HCT116 (cell line): ENCODE data around the gene PHOSPHO2. TPM values are rescaled to one million over a fixed set of nuclear protein-coding genes. Genes with fewer than 3 reads are reported as not detected.

Source experiments
- ATAC-seq: fragments of 200-7000 bp; cut with Tn5 transposase; 2 replicates; pipeline ENCODE4 v1.9.1; 2020; ENCODE audit warnings: mild to moderate bottlenecking, moderate library complexity
- BruUV-seq: library from RNA; stranded (reverse); fragments of 400-500 nt; replicated peaks from 2 replicates; lab custom pipeline; 2021; lab: Mats Ljungman, UMichigan
- CTCF ChIA-PET: fragments of 300-600 bp; sonication (Branson Sonifier 250); formaldehyde crosslinking; loops from one replicate; lab custom pipeline; 2021; ENCODE audit warnings: antibody characterized with exemption; lab: Charles Lee
- POLR2A ChIA-PET: fragments of 300-600, 350-600 bp; sonication (Branson Sonifier 250); formaldehyde crosslinking; loops from one replicate; lab custom pipeline; 2021; ENCODE audit warnings: antibody characterized with exemption; lab: Charles Lee
- RAD21 ChIA-PET, 2 experiments: fragments of 300-600 bp; sonication (Branson Sonifier 250); formaldehyde crosslinking; loops; one replicate each; lab custom pipeline; 2023; ENCODE audit warnings: low total read pairs in 2 of 2; ENCODE audit not compliant: uncharacterized antibody in 2 of 2, unreplicated experiment in 2 of 2, low non-redundant PET in 1 of 2; lab: Charles Lee
- DNase-seq: peaks from one replicate; pipeline ENCODE4 v3.0.0-alpha.2; 2010; ENCODE audit warnings: low read depth, low spot score
- H2AFZ ChIP-seq: fragments of 200-600 bp; shearing (Covaris generic), sonication (generic); 2 replicates; pipeline ENCODE4 v1.6.1; 2017; ENCODE audit warnings: low read depth, mixed run types, mixed read lengths, antibody characterized with exemption, low read length; ENCODE audit not compliant: poor library complexity, severe bottlenecking
- H3K27ac ChIP-seq: 2 replicates; pipeline ENCODE4 v1.5.1; 2012; ENCODE audit warnings: low read depth, low read length
- H3K27me3 ChIP-seq: fragments of 200-600 bp; sonication (generic); 2 replicates; pipeline ENCODE4 v1.6.1; 2016; ENCODE audit warnings: mixed run types, low read length, mixed read lengths; ENCODE audit not compliant: insufficient read depth
- H3K36me3 ChIP-seq, 2 experiments: fragments of 200-500 bp in 1 of 2; fragments of 200-600 bp in 1 of 2; sonication (Bioruptor generic) in 1 of 2; sonication (generic) in 1 of 2; 2 replicates each; pipeline versions ENCODE4 v1.5.1 to v1.6.1; 2014 to 2016; ENCODE audit warnings: low read length in 2 of 2, inconsistent platforms in 1 of 2, mixed read lengths in 1 of 2, mixed run types in 1 of 2; ENCODE audit not compliant: insufficient read depth in 2 of 2, control insufficient read depth in 1 of 2
- H3K4me1 ChIP-seq, 2 experiments: fragments of 200-600 bp in 1 of 2; sonication (generic) in 1 of 2; 2 replicates each; pipeline versions ENCODE4 v1.5.1 to v1.6.1; 2012 to 2017; ENCODE audit warnings: low read length in 2 of 2, inconsistent platforms in 1 of 2, mild to moderate bottlenecking in 1 of 2, mixed read lengths in 1 of 2, mixed run types in 1 of 2, moderate library complexity in 1 of 2; ENCODE audit not compliant: insufficient read depth in 2 of 2, control insufficient read depth in 1 of 2
- H3K4me2 ChIP-seq: fragments of 200-600 bp; sonication (generic); 2 replicates; pipeline ENCODE4 v1.6.1; 2017; ENCODE audit warnings: mixed run types, low read length, mixed read lengths
- H3K4me3 ChIP-seq, 2 experiments: fragments of 200-600 bp in 1 of 2; sonication (generic) in 1 of 2; replicated peaks in 1 of 2; 2 replicates each; pipeline ENCODE4 v1.5.1; 2011 to 2016; ENCODE audit warnings: low read length in 2 of 2, control low read depth in 1 of 2, low read depth in 1 of 2, mild to moderate bottlenecking in 1 of 2, mixed read lengths in 1 of 2, mixed run types in 1 of 2
- H3K79me2 ChIP-seq: fragments of 200-600 bp; sonication (generic); 2 replicates; pipeline ENCODE4 v1.6.1; 2017; ENCODE audit warnings: mild to moderate bottlenecking, mixed run types, low read length, moderate library complexity, mixed read lengths; ENCODE audit not compliant: insufficient read depth
- H3K9ac ChIP-seq: fragments of 200-600 bp; sonication (generic); 2 replicates; pipeline ENCODE4 v1.6.1; 2016; ENCODE audit warnings: low read length, mixed read lengths
- H3K9me2 ChIP-seq: fragments of 200-600 bp; sonication (generic), shearing (Covaris generic); 2 replicates; pipeline ENCODE4 v1.6.1; 2017; ENCODE audit warnings: mixed run types, mild to moderate bottlenecking, moderate library complexity; ENCODE audit not compliant: insufficient read depth
- H3K9me3 ChIP-seq, 2 experiments: fragments of 200-500 bp in 1 of 2; fragments of 200-600 bp in 1 of 2; sonication (Bioruptor generic) in 1 of 2; sonication (generic) in 1 of 2; 2 replicates each; pipeline ENCODE4 v1.6.1; 2014 to 2017; ENCODE audit warnings: low read length in 2 of 2, mixed read lengths in 2 of 2, inconsistent platforms in 1 of 2, low read depth in 1 of 2, mild to moderate bottlenecking in 1 of 2, mixed run types in 1 of 2, moderate library complexity in 1 of 2; ENCODE audit not compliant: control insufficient read depth in 1 of 2, insufficient read depth in 1 of 2
- H4K20me1 ChIP-seq: fragments of 200-600 bp; sonication (generic), shearing (Covaris generic); 2 replicates; pipeline ENCODE4 v1.6.1; 2017; ENCODE audit warnings: mixed run types, mild to moderate bottlenecking, moderate library complexity; ENCODE audit not compliant: insufficient read depth
- CBX3 ChIP-seq: IDR thresholded peaks from 2 replicates; pipeline ENCODE4 v1.6.1; 2012; ENCODE audit warnings: low read depth
- CEBPB ChIP-seq: IDR thresholded peaks from 2 replicates; pipeline ENCODE4 v1.6.1; 2012; ENCODE audit warnings: low read depth
- ELF1 ChIP-seq: IDR thresholded peaks from 2 replicates; pipeline ENCODE4 v1.6.1; 2012; ENCODE audit warnings: low read depth, borderline replicate concordance
- EZH2phosphoT487 ChIP-seq: fragments of 200-600 bp; IDR thresholded peaks from 2 replicates; pipeline ENCODE4 v1.6.1; 2018; ENCODE audit warnings: antibody characterized with exemption, borderline replicate concordance
- FOSL1 ChIP-seq: IDR thresholded peaks from 2 replicates; pipeline ENCODE4 v1.6.1; 2012; ENCODE audit warnings: low read depth
- JUND ChIP-seq: IDR thresholded peaks from 2 replicates; pipeline ENCODE4 v1.6.1; 2012
- POLR2A ChIP-seq: IDR thresholded peaks from 2 replicates; pipeline ENCODE4 v1.7.0; 2011; ENCODE audit warnings: borderline replicate concordance; ENCODE audit not compliant: insufficient read depth, insufficient read length; ENCODE audit errors: extremely low read depth
- POLR2AphosphoS5 ChIP-seq: IDR thresholded peaks from 2 replicates; pipeline ENCODE4 v1.6.1; 2011; ENCODE audit warnings: mild to moderate bottlenecking, low read depth, low read length, moderate library complexity
- RAD21 ChIP-seq: IDR thresholded peaks from 2 replicates; pipeline ENCODE4 v1.6.1; 2012; ENCODE audit warnings: low read depth, mild to moderate bottlenecking
- SIN3A ChIP-seq: IDR thresholded peaks from 2 replicates; pipeline ENCODE4 v1.6.1; 2012; ENCODE audit warnings: low read depth
- SP1 ChIP-seq: IDR thresholded peaks from 2 replicates; pipeline ENCODE4 v1.6.1; 2012; ENCODE audit warnings: low read depth
- SRF ChIP-seq: IDR thresholded peaks from 2 replicates; pipeline ENCODE4 v1.6.1; 2012; ENCODE audit warnings: low read depth
- YY1 ChIP-seq: IDR thresholded peaks from 2 replicates; pipeline ENCODE4 v1.6.1; 2011; ENCODE audit warnings: low read length, low read depth, moderate library complexity, mild to moderate bottlenecking; ENCODE audit not compliant: insufficient replicate concordance; ENCODE audit errors: extremely low read depth
- ZFX ChIP-seq: fragments of 450-650 bp; IDR thresholded peaks from 2 replicates; pipeline ENCODE4 v1.6.1; 2017
- ZNF274 ChIP-seq: fragments of 200-500 bp; sonication (Bioruptor generic); IDR thresholded peaks from 2 replicates; pipeline ENCODE4 v1.6.1; 2014; ENCODE audit warnings: mild to moderate bottlenecking, low read depth, low read length, inconsistent platforms
- intact Hi-C: fragments of 100-400 bp; cut with micrococcal nuclease; formaldehyde crosslinking; loops from 2 replicates; pipeline ENCODE4 v1.10.0; 2022
- total RNA-seq: library from RNA; stranded (reverse); gene quantifications from one replicate; pipeline ENCODE4 v1.2.1, GENCODE V29; 2021; ENCODE audit not compliant: unreplicated experiment
- TF ChIP-seq, protein P1 (sequence below): IDR thresholded peaks from 2 replicates; pipeline ENCODE4 v1.6.1; 2011; ENCODE audit warnings: mild to moderate bottlenecking, low read length, moderate library complexity; ENCODE audit not compliant: insufficient replicate concordance; ENCODE audit errors: extremely low read depth
- TF ChIP-seq, protein P2 (sequence below): IDR thresholded peaks from 2 replicates; pipeline ENCODE4 v1.6.1; 2012
- TF ChIP-seq, protein P3 (sequence below): IDR thresholded peaks from 2 replicates; pipeline ENCODE4 v1.6.1; 2012
- TF ChIP-seq, protein P4 (sequence below): IDR thresholded peaks from 2 replicates; pipeline ENCODE4 v1.6.1; 2012; ENCODE audit warnings: low read depth

Gene PHOSPHO2
- total RNA-seq, 1 experiment from 2014 or later = 2.8 TPM

- no peak for TF ChIP-seq EZH2phosphoT487
These were observed 21.3 kb downstream of the PHOSPHO2 start (continued) for GRCh38 chr2:169715379-169716237.

GRCh38 chr2:169716238-169716886 is 22.1 kb downstream of the PHOSPHO2 start:
- RAD21 ChIA-PET = no interaction called here
- Histone ChIP-seq H4K20me1 (no peaks in the 10 kb centered on the region), H3K4me1 (no peaks in the 10 kb centered on the region), H3K9me2 (no peaks in the 10 kb centered on the region), H3K9me3 (no peaks in the 10 kb centered on the region), H3K36me3 (no peaks in the 10 kb centered on the region), H3K27ac (no peak overlapping the region), H3K4me3 (no peak overlapping the region), H2AFZ (no peak overlapping the region), H3K4me2 (no peak overlapping the region), H3K9ac (no peak overlapping the region), H3K27me3 (no peaks in the 10 kb centered on the region), H3K79me2 (no peaks in the 10 kb centered on the region)
- intact Hi-C loops = no loop called here
- CTCF ChIA-PET = no interaction called here
- TF ChIP-seq SP1 = no peak
- TF ChIP-seq, protein P1, sequence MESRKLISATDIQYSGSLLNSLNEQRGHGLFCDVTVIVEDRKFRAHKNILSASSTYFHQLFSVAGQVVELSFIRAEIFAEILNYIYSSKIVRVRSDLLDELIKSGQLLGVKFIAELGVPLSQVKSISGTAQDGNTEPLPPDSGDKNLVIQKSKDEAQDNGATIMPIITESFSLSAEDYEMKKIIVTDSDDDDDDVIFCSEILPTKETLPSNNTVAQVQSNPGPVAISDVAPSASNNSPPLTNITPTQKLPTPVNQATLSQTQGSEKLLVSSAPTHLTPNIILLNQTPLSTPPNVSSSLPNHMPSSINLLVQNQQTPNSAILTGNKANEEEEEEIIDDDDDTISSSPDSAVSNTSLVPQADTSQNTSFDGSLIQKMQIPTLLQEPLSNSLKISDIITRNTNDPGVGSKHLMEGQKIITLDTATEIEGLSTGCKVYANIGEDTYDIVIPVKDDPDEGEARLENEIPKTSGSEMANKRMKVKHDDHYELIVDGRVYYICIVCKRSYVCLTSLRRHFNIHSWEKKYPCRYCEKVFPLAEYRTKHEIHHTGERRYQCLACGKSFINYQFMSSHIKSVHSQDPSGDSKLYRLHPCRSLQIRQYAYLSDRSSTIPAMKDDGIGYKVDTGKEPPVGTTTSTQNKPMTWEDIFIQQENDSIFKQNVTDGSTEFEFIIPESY = no peak
- no peak for TF ChIP-seq CEBPB
- no peak for TF ChIP-seq ELF1
- TF ChIP-seq ZNF274 = no peak
- TF ChIP-seq, protein P2, sequence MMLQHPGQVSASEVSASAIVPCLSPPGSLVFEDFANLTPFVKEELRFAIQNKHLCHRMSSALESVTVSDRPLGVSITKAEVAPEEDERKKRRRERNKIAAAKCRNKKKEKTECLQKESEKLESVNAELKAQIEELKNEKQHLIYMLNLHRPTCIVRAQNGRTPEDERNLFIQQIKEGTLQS = no peak
- TF ChIP-seq FOSL1 = no peak
- no peak for TF ChIP-seq YY1
- no peak for TF ChIP-seq SRF
- no peak for TF ChIP-seq SIN3A
- TF ChIP-seq POLR2A = no peak
- no peak for TF ChIP-seq CBX3
- no peak for TF ChIP-seq POLR2AphosphoS5
- no peak for TF ChIP-seq EZH2phosphoT487
- TF ChIP-seq ZFX = no peak
- TF ChIP-seq, protein P3, sequence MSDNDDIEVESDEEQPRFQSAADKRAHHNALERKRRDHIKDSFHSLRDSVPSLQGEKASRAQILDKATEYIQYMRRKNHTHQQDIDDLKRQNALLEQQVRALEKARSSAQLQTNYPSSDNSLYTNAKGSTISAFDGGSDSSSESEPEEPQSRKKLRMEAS = no peak
- TF ChIP-seq, protein P4, sequence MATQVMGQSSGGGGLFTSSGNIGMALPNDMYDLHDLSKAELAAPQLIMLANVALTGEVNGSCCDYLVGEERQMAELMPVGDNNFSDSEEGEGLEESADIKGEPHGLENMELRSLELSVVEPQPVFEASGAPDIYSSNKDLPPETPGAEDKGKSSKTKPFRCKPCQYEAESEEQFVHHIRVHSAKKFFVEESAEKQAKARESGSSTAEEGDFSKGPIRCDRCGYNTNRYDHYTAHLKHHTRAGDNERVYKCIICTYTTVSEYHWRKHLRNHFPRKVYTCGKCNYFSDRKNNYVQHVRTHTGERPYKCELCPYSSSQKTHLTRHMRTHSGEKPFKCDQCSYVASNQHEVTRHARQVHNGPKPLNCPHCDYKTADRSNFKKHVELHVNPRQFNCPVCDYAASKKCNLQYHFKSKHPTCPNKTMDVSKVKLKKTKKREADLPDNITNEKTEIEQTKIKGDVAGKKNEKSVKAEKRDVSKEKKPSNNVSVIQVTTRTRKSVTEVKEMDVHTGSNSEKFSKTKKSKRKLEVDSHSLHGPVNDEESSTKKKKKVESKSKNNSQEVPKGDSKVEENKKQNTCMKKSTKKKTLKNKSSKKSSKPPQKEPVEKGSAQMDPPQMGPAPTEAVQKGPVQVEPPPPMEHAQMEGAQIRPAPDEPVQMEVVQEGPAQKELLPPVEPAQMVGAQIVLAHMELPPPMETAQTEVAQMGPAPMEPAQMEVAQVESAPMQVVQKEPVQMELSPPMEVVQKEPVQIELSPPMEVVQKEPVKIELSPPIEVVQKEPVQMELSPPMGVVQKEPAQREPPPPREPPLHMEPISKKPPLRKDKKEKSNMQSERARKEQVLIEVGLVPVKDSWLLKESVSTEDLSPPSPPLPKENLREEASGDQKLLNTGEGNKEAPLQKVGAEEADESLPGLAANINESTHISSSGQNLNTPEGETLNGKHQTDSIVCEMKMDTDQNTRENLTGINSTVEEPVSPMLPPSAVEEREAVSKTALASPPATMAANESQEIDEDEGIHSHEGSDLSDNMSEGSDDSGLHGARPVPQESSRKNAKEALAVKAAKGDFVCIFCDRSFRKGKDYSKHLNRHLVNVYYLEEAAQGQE = no peak
- no peak for TF ChIP-seq JUND
- no peak for TF ChIP-seq RAD21
- POLR2A ChIA-PET = no interaction called here
- DNase-seq = no peak
- BruUV-seq = no TSS peak
- ATAC-seq = no peak
